A549 (cell line): ENCODE measurements around the gene RHCE.

Experiments
- HEYL ChIP-seq: fragments of 250-450 bp; sonication (Bioruptor Pico); IDR thresholded peaks from 2 replicates; pipeline ENCODE4 v1.8.0; 2021; ENCODE audit warnings: mild to moderate bottlenecking, moderate library complexity
- POLR2A ChIP-seq: IDR thresholded peaks from 2 replicates; pipeline ENCODE4 v1.6.1; 2012; ENCODE audit warnings: mild to moderate bottlenecking, low read length

DNA sequence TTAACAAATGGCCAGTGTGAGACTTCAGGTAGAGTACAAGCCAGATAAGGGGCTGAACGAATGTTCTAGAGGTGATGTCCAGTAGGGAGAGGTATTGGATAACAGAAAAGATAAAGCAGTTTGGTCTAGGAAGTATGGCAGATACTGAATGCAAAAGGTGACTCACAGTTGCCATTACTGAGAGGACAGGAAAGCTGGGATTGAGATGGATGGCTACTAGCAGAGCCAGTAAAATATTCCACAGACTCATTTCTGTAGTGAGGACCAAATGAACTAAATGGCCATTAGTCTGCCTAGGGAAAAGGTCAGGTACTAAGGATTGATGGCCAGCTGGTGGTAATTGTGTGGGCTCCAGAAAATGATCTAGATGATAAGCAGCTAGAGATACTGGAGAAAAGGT is 21.6 kb upstream of the RHCE start:
- no peak for TF ChIP-seq HEYL (CRISPR knock-in tag)
- TF ChIP-seq POLR2A: no peak
